ENCODE data around the gene CASKIN2. TPM values are rescaled to one million over a fixed set of nuclear protein-coding genes. Genes with fewer than 3 reads are reported as not detected.

Gene CASKIN2
- total and polyA plus RNA-seq, 2 experiments from 2014 or later = 1.9 to 6.2 TPM

DNA sequence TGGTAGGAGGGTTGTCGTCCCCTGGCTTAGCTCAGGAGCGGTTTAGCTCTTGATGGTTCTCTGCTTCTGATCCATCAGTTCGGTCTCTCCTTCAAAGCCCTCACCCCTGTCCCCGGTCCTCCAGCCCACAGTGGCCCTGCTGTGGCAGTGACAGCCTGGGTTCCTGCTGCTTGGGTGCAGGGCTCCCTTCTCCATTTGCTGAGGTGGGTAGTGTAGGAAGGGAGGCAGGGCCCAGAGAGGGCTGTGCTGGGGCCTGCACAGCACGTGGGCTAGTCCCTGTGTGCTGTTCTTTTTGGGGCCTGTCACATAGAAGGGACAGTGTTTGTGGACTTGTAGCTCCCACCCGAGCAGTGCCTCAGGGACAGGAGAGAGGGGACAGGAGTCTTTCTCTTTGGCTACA, 40.6 kb downstream of the CASKIN2 start:
- Histone ChIP-seq H2AFZ (no peak overlapping the region), H3K27me3 (replicated peaks; ENCODE audit: insufficient read depth) (no peaks in the 10 kb centered on the region), H3K9ac (no peak overlapping the region), H3K9me2 (ENCODE audit: insufficient read depth) (no peaks in the 10 kb centered on the region), H3K36me3 (ENCODE audit: low read depth) (no peaks in the 10 kb centered on the region), H3K79me2 (ENCODE audit: insufficient read depth) (no peaks in the 10 kb centered on the region), H3F3A (ENCODE audit: insufficient read depth) (no peaks in the 10 kb centered on the region), H3K4me1 (ENCODE audit: insufficient read depth) (no peaks in the 10 kb centered on the region), H3K4me2 (ENCODE audit: unreplicated experiment) (no peak overlapping the region), H3K4me3 (no peak overlapping the region), H3K27ac (no peak overlapping the region), H4K20me1 (ENCODE audit: insufficient read depth) (no peaks in the 10 kb centered on the region), H3K9me3 (ENCODE audit: low read depth) (no peaks in the 10 kb centered on the region)
- no peak for TF ChIP-seq EZH2phosphoT487 (IDR thresholded peaks at IDR 0.05; ENCODE audit: insufficient read depth, low read depth)
- TF ChIP-seq EZH2 (IDR thresholded peaks at IDR 0.05; ENCODE audit: insufficient read depth, poor library complexity, severe bottlenecking) = no peak
- 72 to 76% methylated on average over 6 of the region's 6 CpGs for WGBS, 2 experiments (ENCODE audit: low coverage in 1 of 2, low lambda C conversion rate in 2 of 2, missing lambda C conversion rate in 2 of 2)
- DNase-seq = no peak
- in situ Hi-C loops (cut with MboI) = no loop called here

- in situ Hi-C loops (cut with MboI) = no loop called here
- no peaks in the 10 kb centered on the region for H3K9me3 ChIP-seq (ENCODE audit: low read depth)
- no peak overlapping the region for H2AFZ ChIP-seq
- no peaks in the 10 kb centered on the region for H3K27me3 ChIP-seq (replicated peaks; ENCODE audit: insufficient read depth)
- no peak for DNase-seq
- no peaks in the 10 kb centered on the region for H3K36me3 ChIP-seq (ENCODE audit: low read depth)
- no peaks in the 10 kb centered on the region for H4K20me1 ChIP-seq (ENCODE audit: insufficient read depth)
- H3K9ac ChIP-seq = no peak overlapping the region
- H3K9me2 ChIP-seq (ENCODE audit: insufficient read depth) = no peaks in the 10 kb centered on the region
- no peak overlapping the region for H3K27ac ChIP-seq
- no peak overlapping the region for H3K4me3 ChIP-seq
- no peak for TF ChIP-seq EZH2phosphoT487 (IDR thresholded peaks at IDR 0.05; ENCODE audit: insufficient read depth, low read depth)
- TF ChIP-seq EZH2 (IDR thresholded peaks at IDR 0.05; ENCODE audit: insufficient read depth, poor library complexity, severe bottlenecking) = no peak
- no peaks in the 10 kb centered on the region for H3K4me1 ChIP-seq (ENCODE audit: insufficient read depth)
- H3F3A ChIP-seq (ENCODE audit: insufficient read depth) = no peaks in the 10 kb centered on the region
- no peaks in the 10 kb centered on the region for H3K79me2 ChIP-seq (ENCODE audit: insufficient read depth)
- H3K4me2 ChIP-seq (ENCODE audit: unreplicated experiment) = no peak overlapping the region
- WGBS, 2 experiments (ENCODE audit: low coverage in 1 of 2, low lambda C conversion rate in 2 of 2, missing lambda C conversion rate in 2 of 2) = 82 to 83% methylated on average over 2 of the region's 2 CpGs
Observed at GRCh38 chr17:75473246-75473645, 42.1 kb downstream of the CASKIN2 start.

DNA sequence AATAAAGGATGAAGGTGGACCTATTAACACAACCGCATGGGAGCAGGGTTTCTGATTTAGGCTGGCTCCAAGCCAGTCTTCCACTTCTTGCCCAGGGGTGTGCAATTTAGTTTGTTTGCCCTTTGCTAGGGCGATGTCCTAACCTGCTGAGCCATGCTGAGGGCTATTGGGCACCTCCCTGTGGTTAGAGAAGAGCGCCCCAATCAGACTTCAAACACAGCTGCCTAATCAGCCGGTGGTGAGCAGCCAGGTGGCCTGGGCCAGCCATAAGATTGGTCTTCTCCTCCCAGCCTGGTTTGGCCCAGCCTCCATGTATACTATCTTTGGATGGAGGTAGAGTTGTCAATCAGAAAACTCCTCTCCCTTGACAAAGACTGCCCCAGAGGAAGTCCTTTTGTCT, 43.2 kb downstream of the CASKIN2 start:
- Histone ChIP-seq H3K9ac (no peak overlapping the region), H3K4me1 (ENCODE audit: insufficient read depth) (no peaks in the 10 kb centered on the region), H4K20me1 (ENCODE audit: insufficient read depth) (no peaks in the 10 kb centered on the region), H3F3A (ENCODE audit: insufficient read depth) (no peaks in the 10 kb centered on the region), H3K9me2 (ENCODE audit: insufficient read depth) (no peaks in the 10 kb centered on the region), H3K4me3 (no peak overlapping the region), H3K27me3 (replicated peaks; ENCODE audit: insufficient read depth) (no peaks in the 10 kb centered on the region), H3K9me3 (ENCODE audit: low read depth) (no peaks in the 10 kb centered on the region), H3K27ac (no peak overlapping the region), H3K4me2 (ENCODE audit: unreplicated experiment) (no peak overlapping the region), H3K79me2 (ENCODE audit: insufficient read depth) (no peaks in the 10 kb centered on the region), H2AFZ (no peak overlapping the region), H3K36me3 (ENCODE audit: low read depth) (no peaks in the 10 kb centered on the region)
- in situ Hi-C loops (cut with MboI) = no loop called here
- TF ChIP-seq EZH2phosphoT487 (IDR thresholded peaks at IDR 0.05; ENCODE audit: insufficient read depth, low read depth) = no peak
- TF ChIP-seq EZH2 (IDR thresholded peaks at IDR 0.05; ENCODE audit: insufficient read depth, poor library complexity, severe bottlenecking) = no peak
- no peak for DNase-seq
- 68 to 73% methylated on average over 4 of the region's 4 CpGs for WGBS, 2 experiments (ENCODE audit: low coverage in 1 of 2, low lambda C conversion rate in 2 of 2, missing lambda C conversion rate in 2 of 2)

- in situ Hi-C loops (cut with MboI) = no loop called here
- no peaks in the 10 kb centered on the region for H4K20me1 ChIP-seq (ENCODE audit: insufficient read depth)
Observed at GRCh38 chr17:75471207-75471606, 44.1 kb downstream of the CASKIN2 start.

More at GRCh38 chr17:75471207-75471606, 44.1 kb downstream of the CASKIN2 start:
- Histone ChIP-seq H3K4me3 (no peak overlapping the region), H3K9ac (no peak overlapping the region), H3K9me2 (ENCODE audit: insufficient read depth) (no peaks in the 10 kb centered on the region), H3K27me3 (replicated peaks; ENCODE audit: insufficient read depth) (no peaks in the 10 kb centered on the region), H3K27ac (no peak overlapping the region), H3K4me1 (ENCODE audit: insufficient read depth) (no peaks in the 10 kb centered on the region), H3K79me2 (ENCODE audit: insufficient read depth) (peaks cover 8% of the 10 kb centered on the region; the same call in 1 of the 2 replicates), H3K36me3 (ENCODE audit: low read depth) (no peaks in the 10 kb centered on the region), H3K4me2 (ENCODE audit: unreplicated experiment) (no peak overlapping the region), H3K9me3 (ENCODE audit: low read depth) (no peaks in the 10 kb centered on the region), H3F3A (ENCODE audit: insufficient read depth) (no peaks in the 10 kb centered on the region), H2AFZ (no peak overlapping the region)
- DNase-seq = no peak
- 96 to 97% methylated on average over 6 of the region's 6 CpGs for WGBS, 2 experiments (ENCODE audit: low coverage in 1 of 2, low lambda C conversion rate in 2 of 2, missing lambda C conversion rate in 2 of 2)
- TF ChIP-seq EZH2 (IDR thresholded peaks at IDR 0.05; ENCODE audit: insufficient read depth, poor library complexity, severe bottlenecking) (no peak), EZH2phosphoT487 (IDR thresholded peaks at IDR 0.05; ENCODE audit: insufficient read depth, low read depth) (no peak)
